Measurements from ENCODE around the gene RTRAF. TPM values are rescaled to one million over a fixed set of nuclear protein-coding genes. Genes with fewer than 3 reads are reported as not detected.
A peak's percentile ranks its signal among the peaks of the same experiment; 100 is the strongest.

Gene RTRAF
- total RNA-seq, result 152 TPM
- polyA plus RNA-seq (ENCODE audit: insufficient read depth in 1 of 8, insufficient read length in 8 of 8, low replicate concordance in 1 of 8), result 100 to 1,000 TPM; 218 to 290 (median 238) TPM
- long read RNA-seq, donor 1, full-length matches to known transcripts, result 31 of 31 reads
- long read RNA-seq, donor 1, partial matches to known transcripts, result 0 of 31 reads
- long read RNA-seq, donor 1, other reads (novel, unspliced or antisense), result 0 of 31 reads
- long read RNA-seq, donor 2, full-length matches to known transcripts, result 14 of 14 reads
- long read RNA-seq, donor 2, partial matches to known transcripts, result 0 of 14 reads
- long read RNA-seq, donor 2, other reads (novel, unspliced or antisense), result 0 of 14 reads
- long read RNA-seq, donor 3, full-length matches to known transcripts, result 76 of 145 reads
- long read RNA-seq, donor 3, partial matches to known transcripts, result 69 of 145 reads
- long read RNA-seq, donor 3, other reads (novel, unspliced or antisense), result 0 of 145 reads
- long read RNA-seq, donor 4, full-length matches to known transcripts, result 66 of 118 reads
- long read RNA-seq, donor 4, partial matches to known transcripts, result 47 of 118 reads
- long read RNA-seq, donor 4, other reads (novel, unspliced or antisense), result 5 of 118 reads
- long read RNA-seq, donor 5, full-length matches to known transcripts, result 222 of 233 reads
- long read RNA-seq, donor 5, partial matches to known transcripts, result 5 of 233 reads
- long read RNA-seq, donor 5, other reads (novel, unspliced or antisense), result 6 of 233 reads
- long read RNA-seq, donor 6, full-length matches to known transcripts, result 174 of 300 reads
- long read RNA-seq, donor 6, partial matches to known transcripts, result 120 of 300 reads
- long read RNA-seq, donor 6, other reads (novel, unspliced or antisense), result 6 of 300 reads
- long read RNA-seq, donor 7, full-length matches to known transcripts, result 136 of 136 reads
- long read RNA-seq, donor 7, partial matches to known transcripts, result 0 of 136 reads
- long read RNA-seq, donor 7, other reads (novel, unspliced or antisense), result 0 of 136 reads
- long read RNA-seq, donor 8, full-length matches to known transcripts, result 77 of 77 reads
- long read RNA-seq, donor 8, partial matches to known transcripts, result 0 of 77 reads
- long read RNA-seq, donor 8, other reads (novel, unspliced or antisense), result 0 of 77 reads
- long read RNA-seq, donor 9, full-length matches to known transcripts, result 89 of 89 reads
- long read RNA-seq, donor 9, partial matches to known transcripts, result 0 of 89 reads
- long read RNA-seq, donor 9, other reads (novel, unspliced or antisense), result 0 of 89 reads
- long read RNA-seq, donor 10, full-length matches to known transcripts, result 112 of 203 reads
- long read RNA-seq, donor 10, partial matches to known transcripts, result 91 of 203 reads
- long read RNA-seq, donor 10, other reads (novel, unspliced or antisense), result 0 of 203 reads
- long read RNA-seq, donor 11, full-length matches to known transcripts, result 82 of 82 reads
- long read RNA-seq, donor 11, partial matches to known transcripts, result 0 of 82 reads
- long read RNA-seq, donor 11, other reads (novel, unspliced or antisense), result 0 of 82 reads

- peaks cover 6% of the 10 kb centered on the region for H3K4me1 ChIP-seq (ENCODE audit: control insufficient read depth, insufficient read depth, low read length)
- 0% methylated on average over 70 of the region's 72 CpGs for WGBS (ENCODE audit: insufficient coverage)
- peak within 1 kb of the TSS; percentile 92 for H3K4me3 ChIP-seq (ENCODE audit: low read length)
- H3K9me3 ChIP-seq (replicated peaks; ENCODE audit: control insufficient read depth, low read depth, low read length), result no peaks in the 10 kb centered on the region
- peak; percentile 98 for DNase-seq
- H3K27ac ChIP-seq (ENCODE audit: low read length), result peak within 1 kb of the TSS; percentile 83
- no peaks in the 10 kb centered on the region for H3K27me3 ChIP-seq (ENCODE audit: control insufficient read depth, insufficient read depth, low read length)
- peaks cover 3% of the 10 kb centered on the region for H3K36me3 ChIP-seq (ENCODE audit: control insufficient read depth, insufficient read depth, low read length)
Measured at GRCh38 chr14:51989293-51990234, at the start of gene RTRAF. Gene RTRAF, plus strand, starts transcription at chr14:51989546. Its CDS starts 94 bp downstream, at chr14:51989640.

- 41% methylated on average over 5 of the region's 10 CpGs for WGBS (ENCODE audit: insufficient coverage)
- Histone ChIP-seq H3K4me3 (ENCODE audit: low read length) (no peak overlapping the region), H3K27me3 (ENCODE audit: control insufficient read depth, insufficient read depth, low read length) (no peaks in the 10 kb centered on the region), H3K27ac (ENCODE audit: low read length) (no peak overlapping the region), H3K4me1 (ENCODE audit: control insufficient read depth, insufficient read depth, low read length) (no peaks in the 10 kb centered on the region), H3K36me3 (ENCODE audit: control insufficient read depth, insufficient read depth, low read length) (no peaks in the 10 kb centered on the region), H3K9me3 (replicated peaks; ENCODE audit: control insufficient read depth, low read depth, low read length) (no peaks in the 10 kb centered on the region)
- peak; percentile 41 for DNase-seq
Measured at GRCh38 chr14:51939755-51940301, 49.5 kb upstream of the RTRAF start.

GRCh38 chr14:51942971-51943370 is 46.4 kb upstream of the RTRAF start:
- H3K4me1 ChIP-seq (ENCODE audit: control insufficient read depth, insufficient read depth, low read length), result no peaks in the 10 kb centered on the region
- no CpG with 5 or more reads among the region's 2 CpGs for WGBS (ENCODE audit: insufficient coverage)
- H3K36me3 ChIP-seq (ENCODE audit: control insufficient read depth, insufficient read depth, low read length), result no peaks in the 10 kb centered on the region
- DNase-seq, result no peak
- no peak overlapping the region for H3K27ac ChIP-seq (ENCODE audit: low read length)
- no peak overlapping the region for H3K4me3 ChIP-seq (ENCODE audit: low read length)
- peaks cover 4% of the 10 kb centered on the region for H3K9me3 ChIP-seq (replicated peaks; ENCODE audit: control insufficient read depth, low read depth, low read length)
- no peaks in the 10 kb centered on the region for H3K27me3 ChIP-seq (ENCODE audit: control insufficient read depth, insufficient read depth, low read length)

- Histone ChIP-seq H3K36me3 (ENCODE audit: control insufficient read depth, insufficient read depth, low read length) (peaks cover 29% of the 10 kb centered on the region), H3K9me3 (replicated peaks; ENCODE audit: control insufficient read depth, low read depth, low read length) (peaks cover 9% of the 10 kb centered on the region), H3K27ac (ENCODE audit: low read length) (no peak overlapping the region), H3K27me3 (ENCODE audit: control insufficient read depth, insufficient read depth, low read length) (no peaks in the 10 kb centered on the region), H3K4me1 (ENCODE audit: control insufficient read depth, insufficient read depth, low read length) (no peaks in the 10 kb centered on the region), H3K4me3 (ENCODE audit: low read length) (no peak overlapping the region)
- no peak for DNase-seq
- no CpG with 5 or more reads among the region's 2 CpGs for WGBS (ENCODE audit: insufficient coverage)
Measured at GRCh38 chr14:51950007-51950406, 39.3 kb upstream of the RTRAF start.

- Histone ChIP-seq H3K36me3 (ENCODE audit: control insufficient read depth, insufficient read depth, low read length) (peaks cover 29% of the 10 kb centered on the region), H3K4me1 (ENCODE audit: control insufficient read depth, insufficient read depth, low read length) (no peaks in the 10 kb centered on the region), H3K4me3 (ENCODE audit: low read length) (no peak overlapping the region), H3K27me3 (ENCODE audit: control insufficient read depth, insufficient read depth, low read length) (no peaks in the 10 kb centered on the region), H3K9me3 (replicated peaks; ENCODE audit: control insufficient read depth, low read depth, low read length) (peaks cover 9% of the 10 kb centered on the region), H3K27ac (ENCODE audit: low read length) (no peak overlapping the region)
- no peak for DNase-seq
- no CpG with 5 or more reads among the region's 3 CpGs for WGBS (ENCODE audit: insufficient coverage)
Measured at GRCh38 chr14:51951656-51952055, 37.7 kb upstream of the RTRAF start.

- Histone ChIP-seq H3K27ac (ENCODE audit: low read length) (no peak overlapping the region), H3K9me3 (replicated peaks; ENCODE audit: control insufficient read depth, low read depth, low read length) (peaks cover 14% of the 10 kb centered on the region), H3K4me3 (ENCODE audit: low read length) (no peak overlapping the region), H3K36me3 (ENCODE audit: control insufficient read depth, insufficient read depth, low read length) (peaks cover 35% of the 10 kb centered on the region), H3K4me1 (ENCODE audit: control insufficient read depth, insufficient read depth, low read length) (no peaks in the 10 kb centered on the region), H3K27me3 (ENCODE audit: control insufficient read depth, insufficient read depth, low read length) (no peaks in the 10 kb centered on the region)
- no peak for DNase-seq
- WGBS (ENCODE audit: insufficient coverage), result no CpG with 5 or more reads among the region's 2 CpGs
Measured at GRCh38 chr14:51954031-51954430, 35.3 kb upstream of the RTRAF start.

GRCh38 chr14:51954657-51955056 is 34.7 kb upstream of the RTRAF start:
- Histone ChIP-seq H3K9me3 (replicated peaks; ENCODE audit: control insufficient read depth, low read depth, low read length) (peaks cover 18% of the 10 kb centered on the region), H3K4me3 (ENCODE audit: low read length) (no peak overlapping the region), H3K27me3 (ENCODE audit: control insufficient read depth, insufficient read depth, low read length) (no peaks in the 10 kb centered on the region), H3K27ac (ENCODE audit: low read length) (no peak overlapping the region), H3K4me1 (ENCODE audit: control insufficient read depth, insufficient read depth, low read length) (no peaks in the 10 kb centered on the region), H3K36me3 (ENCODE audit: control insufficient read depth, insufficient read depth, low read length) (peaks cover 35% of the 10 kb centered on the region)
- no peak for DNase-seq
- 100% methylated on average over 2 of the region's 3 CpGs for WGBS (ENCODE audit: insufficient coverage)

GRCh38 chr14:51957950-51958349 is 31.4 kb upstream of the RTRAF start:
- peaks cover 22% of the 10 kb centered on the region for H3K9me3 ChIP-seq (replicated peaks; ENCODE audit: control insufficient read depth, low read depth, low read length)
- no peak overlapping the region for H3K4me3 ChIP-seq (ENCODE audit: low read length)
- DNase-seq, result peak; percentile 46
- H3K4me1 ChIP-seq (ENCODE audit: control insufficient read depth, insufficient read depth, low read length), result no peaks in the 10 kb centered on the region
- H3K36me3 ChIP-seq (ENCODE audit: control insufficient read depth, insufficient read depth, low read length), result peaks cover 19% of the 10 kb centered on the region
- H3K27ac ChIP-seq (ENCODE audit: low read length), result no peak overlapping the region
- WGBS (ENCODE audit: insufficient coverage), result 14% methylated on average over 1 of the region's 2 CpGs
- H3K27me3 ChIP-seq (ENCODE audit: control insufficient read depth, insufficient read depth, low read length), result no peaks in the 10 kb centered on the region

All from muscle of leg (tissue), 16 donors.